Measurements from ENCODE around the gene CMAS.
"Not testable (repeated sequence)": the region's sequence is repeated elsewhere in the genome, so short reads cannot be mapped to it uniquely, and the experiment has no call there.

The CMAS gene

GRCh38 chr12:22047494-22047893 lies 1.5 kb downstream of the CMAS start:
- no peak for DNase-seq (ENCODE audit: low read depth)

GRCh38 chr12:22048351-22049041 lies 2.5 kb downstream of the CMAS start:
- DNase-seq (ENCODE audit: low read depth): no peak

DNA sequence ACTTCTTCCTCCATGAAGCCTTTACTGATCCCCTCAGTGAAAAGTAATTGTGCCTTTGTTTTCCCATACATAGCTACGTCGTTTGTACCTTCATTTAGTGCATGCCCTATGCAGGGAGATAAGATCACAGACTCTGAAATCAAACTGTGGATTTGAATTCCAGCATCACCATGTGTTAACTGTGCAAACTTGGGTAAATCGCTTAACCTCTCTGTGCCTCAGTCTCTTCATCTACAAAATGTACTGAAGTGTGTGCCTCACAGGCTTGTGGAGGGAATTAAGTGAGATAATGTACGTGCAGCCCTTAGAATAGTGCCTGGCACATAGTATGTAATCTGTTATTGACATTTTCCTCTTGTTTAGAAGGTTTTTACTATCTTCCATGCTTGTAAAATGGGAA lies 4.1 kb downstream of the CMAS start:
- DNase-seq (ENCODE audit: low read depth): no peak

GRCh38 chr12:22051114-22051698 lies 5.2 kb downstream of the CMAS start:
- no peak for DNase-seq (ENCODE audit: low read depth)

- not testable (repeated sequence) for DNase-seq (ENCODE audit: low read depth)
Measured at GRCh38 chr12:22052994-22053393, 7.0 kb downstream of the CMAS start.

DNA sequence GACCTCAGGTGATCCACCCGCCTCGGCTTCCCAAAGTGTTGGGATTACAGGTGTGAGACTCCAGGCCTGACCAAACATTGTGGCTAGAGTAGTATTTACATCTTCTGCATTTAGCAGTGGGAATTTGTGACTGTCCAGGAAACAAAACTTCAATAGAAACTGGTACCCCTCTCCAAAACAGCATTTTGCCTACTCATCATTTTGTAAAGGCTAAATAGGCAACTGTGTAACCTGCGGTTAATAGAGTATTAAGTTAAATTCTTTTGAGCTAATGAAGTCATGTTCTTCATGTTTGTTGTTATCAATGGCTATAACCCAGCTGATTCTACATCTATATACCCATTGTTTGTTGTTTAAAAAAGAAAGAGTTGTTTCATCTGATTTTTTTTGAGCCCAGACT lies 8.1 kb downstream of the CMAS start:
- no peak for DNase-seq (ENCODE audit: low read depth)

DNA sequence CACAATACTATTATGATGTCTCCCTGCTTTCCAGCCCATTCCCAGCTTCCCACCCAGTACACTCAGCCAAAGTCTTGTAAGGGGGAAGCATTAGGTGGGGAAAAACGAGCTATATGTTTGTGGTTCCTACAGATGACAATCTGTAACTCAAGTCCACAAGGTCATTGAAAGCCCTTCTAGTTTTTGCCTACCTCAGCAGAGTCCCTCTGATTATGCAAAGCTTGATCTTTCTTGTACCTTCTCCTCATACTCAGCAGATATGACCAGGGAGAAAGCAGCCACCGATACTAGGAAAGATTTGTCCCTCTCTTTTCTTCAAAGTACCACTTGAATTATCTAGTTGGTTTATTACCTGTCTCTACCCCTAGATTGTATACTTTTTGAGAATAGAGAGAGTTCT lies 10.6 kb downstream of the CMAS start:
- DNase-seq (ENCODE audit: low read depth): no peak

DNA sequence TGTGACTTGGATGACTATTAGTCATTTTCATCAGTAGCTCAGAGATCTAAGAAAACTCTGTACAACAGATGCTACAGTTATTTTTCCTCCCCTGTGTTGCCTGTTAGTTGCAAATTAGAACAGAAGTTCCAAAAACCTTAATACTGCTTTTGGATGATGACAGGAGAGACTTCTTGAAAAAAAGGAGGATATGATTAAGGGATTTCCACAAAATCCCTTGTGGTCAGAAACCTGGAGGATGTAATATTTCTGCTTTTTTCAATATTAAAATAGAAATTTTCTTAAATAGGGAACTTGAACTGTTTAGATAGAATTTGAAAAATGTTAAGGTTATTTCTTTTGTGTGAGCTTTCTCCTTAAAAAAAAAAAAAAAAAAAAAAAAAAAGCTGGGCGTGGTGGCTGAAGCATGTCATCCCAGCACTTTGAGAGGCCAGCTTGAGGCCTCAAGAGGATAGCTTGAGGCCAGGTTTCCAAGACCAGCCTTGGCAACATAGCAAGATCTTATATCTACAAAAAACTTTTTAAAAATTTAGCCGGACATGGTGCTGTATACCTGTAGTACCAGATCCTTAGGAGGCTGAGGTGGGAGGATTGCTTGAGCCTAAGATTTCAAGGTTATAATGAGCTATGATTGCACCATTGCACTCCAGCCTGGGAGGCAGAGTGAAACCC lies 14.1 kb downstream of the CMAS start:
- no peak for DNase-seq (ENCODE audit: low read depth)

DNA sequence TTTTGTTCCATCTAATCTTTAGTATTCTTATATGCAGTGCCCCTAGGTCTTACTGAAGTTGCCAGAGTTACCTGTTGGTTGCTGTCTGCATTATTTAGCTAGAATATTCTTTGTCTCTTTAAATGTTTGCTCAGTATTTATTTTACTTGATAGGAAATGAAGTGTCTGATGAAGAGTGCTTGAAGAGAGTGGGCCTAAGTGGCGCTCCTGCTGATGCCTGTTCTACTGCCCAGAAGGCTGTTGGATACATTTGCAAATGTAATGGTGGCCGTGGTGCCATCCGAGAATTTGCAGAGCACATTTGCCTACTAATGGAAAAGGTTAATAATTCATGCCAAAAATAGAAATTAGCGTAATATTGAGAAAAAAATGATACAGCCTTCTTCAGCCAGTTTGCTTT lies 18.9 kb downstream of the CMAS start:
- no peak for DNase-seq (ENCODE audit: low read depth)

- DNase-seq (ENCODE audit: low read depth): no peak
Measured at GRCh38 chr12:22066310-22066709, 20.3 kb downstream of the CMAS start.

GRCh38 chr12:22069851-22070250 lies 23.8 kb downstream of the CMAS start:
- DNase-seq (ENCODE audit: low read depth): no peak

DNA sequence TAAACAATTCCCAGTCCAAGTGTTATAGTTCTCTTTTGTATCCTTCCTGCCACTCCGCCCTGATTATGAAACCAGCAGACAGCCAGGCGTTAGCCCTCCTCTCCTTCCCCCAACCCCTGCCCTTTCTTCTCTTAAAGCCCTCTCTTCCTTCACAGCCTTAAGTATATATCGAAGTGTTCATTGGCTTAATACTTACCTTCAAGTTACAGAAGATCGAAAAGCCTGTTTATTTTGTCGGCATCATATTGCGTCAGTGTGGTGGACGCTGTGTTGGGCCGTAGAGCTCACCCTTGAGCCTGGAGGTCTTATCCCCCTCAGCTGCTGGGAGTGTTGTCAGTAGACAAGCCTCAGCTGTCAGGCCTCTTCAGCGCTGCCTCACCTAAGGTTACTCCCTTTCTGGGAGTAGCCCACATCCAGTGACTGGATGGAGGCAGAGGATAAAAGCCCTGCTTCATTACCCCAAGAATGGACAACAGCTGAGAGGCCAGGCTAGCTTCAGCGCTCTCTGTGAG lies 36.2 kb downstream of the CMAS start:
- no peak for DNase-seq (ENCODE audit: low read depth)

DNA sequence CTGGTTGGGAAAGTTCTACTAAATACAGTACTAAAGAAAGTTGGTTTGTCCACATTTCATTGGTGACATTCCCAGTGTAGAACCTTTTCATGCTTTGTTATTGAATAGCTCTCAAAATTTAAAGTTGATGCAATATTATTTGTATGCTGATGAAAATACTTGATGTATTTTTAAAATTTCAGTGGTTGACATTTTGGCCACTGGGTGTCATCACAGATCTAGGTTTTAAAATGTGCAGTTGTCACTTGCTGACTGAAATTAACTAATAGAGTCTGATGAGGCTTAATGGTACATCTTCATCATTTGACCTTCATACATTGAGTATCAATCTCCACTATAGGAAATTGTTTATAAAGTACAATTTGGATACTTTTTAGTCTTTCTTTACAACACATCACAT lies 37.1 kb downstream of the CMAS start:
- DNase-seq (ENCODE audit: low read depth): no peak

DNA sequence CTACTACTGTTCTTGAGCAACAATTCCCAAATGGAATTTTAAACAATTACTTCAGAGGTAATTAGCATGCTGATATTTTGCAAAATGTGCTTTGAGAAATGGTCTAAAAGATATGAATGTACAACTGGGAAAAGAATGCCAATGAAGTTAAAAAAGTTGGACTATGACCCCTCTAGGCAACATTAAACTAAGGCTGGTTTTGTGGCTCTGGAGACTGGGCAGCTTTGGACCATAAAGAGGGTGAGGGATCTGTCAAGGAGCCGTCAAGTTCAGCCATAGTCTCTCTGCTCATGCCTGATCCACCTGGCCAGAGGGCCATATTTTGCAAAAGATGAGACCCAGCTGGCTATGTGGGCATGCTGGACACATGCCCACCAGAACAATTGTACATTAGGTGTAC lies 38.8 kb downstream of the CMAS start:
- no peak for DNase-seq (ENCODE audit: low read depth)

- DNase-seq (ENCODE audit: low read depth): no peak
Measured at GRCh38 chr12:22088886-22089285, 42.9 kb downstream of the CMAS start.

GRCh38 chr12:22089486-22089885 lies 43.5 kb downstream of the CMAS start:
- DNase-seq (ENCODE audit: low read depth): no peak

DNA sequence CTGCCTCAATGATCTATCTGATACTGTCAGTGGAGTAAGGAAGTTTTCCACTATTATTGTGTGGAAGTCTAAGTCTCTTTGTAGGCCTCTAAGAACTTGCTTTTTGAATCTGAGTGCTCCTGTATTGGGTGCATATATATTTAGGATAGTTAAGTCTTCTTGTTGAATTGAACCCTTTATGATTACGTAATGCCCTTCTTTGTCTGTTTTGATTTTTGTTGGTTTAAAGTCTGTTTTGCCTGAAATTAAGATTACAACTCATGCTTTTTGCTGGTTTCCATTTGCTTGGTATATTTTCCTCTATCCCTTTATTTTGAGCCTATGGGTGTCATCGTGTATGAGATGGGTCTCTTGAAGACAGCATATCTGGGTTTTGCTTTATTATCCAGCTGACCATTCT lies 53.0 kb downstream of the CMAS start:
- not testable (repeated sequence) for DNase-seq (ENCODE audit: low read depth)

GRCh38 chr12:22100958-22101748 lies 55.1 kb downstream of the CMAS start:
- peak; percentile 13 for DNase-seq (ENCODE audit: low read depth)

DNA sequence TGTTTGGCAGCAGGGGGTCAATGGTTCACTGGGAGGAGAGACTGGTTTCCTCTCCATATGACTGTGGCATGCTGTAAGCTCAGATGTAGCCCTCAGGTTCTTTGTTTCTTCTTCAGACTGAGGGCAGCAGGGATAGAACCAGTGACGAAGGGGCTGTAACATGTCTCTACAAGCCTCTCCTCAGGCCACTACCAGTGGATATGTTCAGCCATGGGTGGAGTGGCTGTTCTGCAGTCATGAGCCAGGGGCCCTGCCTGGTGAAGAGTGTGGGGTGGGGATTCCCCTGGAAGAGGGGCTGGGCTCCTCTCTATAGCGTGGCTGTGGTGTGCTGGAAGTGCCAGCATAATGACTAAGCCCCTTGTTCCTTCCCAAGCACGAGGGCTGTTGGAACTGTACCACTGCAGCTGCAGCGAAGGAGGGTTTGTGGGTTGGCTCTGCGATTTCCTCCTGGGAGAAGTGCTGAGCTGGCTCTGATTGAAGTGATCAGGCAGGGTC lies 55.8 kb downstream of the CMAS start:
- no peak for DNase-seq (ENCODE audit: low read depth)

DNA sequence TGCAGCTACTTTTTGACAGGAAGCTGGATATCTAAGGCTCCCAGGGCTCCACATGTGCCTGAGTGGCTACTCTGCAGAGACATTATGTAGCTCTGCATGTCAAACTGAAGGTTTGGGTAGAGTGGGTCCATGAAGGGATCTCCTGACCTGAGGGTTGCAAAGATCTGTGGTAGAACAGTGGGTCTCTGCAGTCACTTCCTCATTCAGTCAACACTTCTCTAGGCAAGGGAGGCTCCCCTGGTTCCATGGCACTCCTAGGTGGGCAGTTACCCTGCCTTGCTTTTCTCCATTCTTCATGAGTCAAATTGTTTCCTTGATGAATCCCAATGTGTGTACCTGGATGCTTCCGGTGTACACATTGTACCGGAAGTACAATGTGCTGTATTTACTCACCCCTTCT lies 57.4 kb downstream of the CMAS start:
- no peak for DNase-seq (ENCODE audit: low read depth)

DNA sequence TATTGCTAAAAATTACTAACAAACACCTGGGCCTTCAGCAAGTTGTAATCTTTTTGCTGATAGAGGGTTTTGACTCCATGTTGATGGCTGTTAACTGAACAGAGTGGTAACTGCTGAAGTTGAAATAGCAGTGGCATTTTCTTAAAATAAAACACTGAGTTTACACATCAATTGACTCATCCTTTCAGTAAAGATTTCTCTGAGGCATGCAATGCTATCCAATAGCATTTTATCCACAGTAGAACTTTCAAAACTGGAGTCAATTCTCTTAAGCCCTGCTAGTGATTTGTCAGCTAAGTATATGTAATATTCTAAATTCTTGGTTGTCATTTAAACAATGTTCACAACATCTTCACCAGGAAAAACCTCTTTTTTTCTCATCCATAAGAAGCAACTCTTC lies 59.5 kb downstream of the CMAS start:
- no peak for DNase-seq (ENCODE audit: low read depth)

DNA sequence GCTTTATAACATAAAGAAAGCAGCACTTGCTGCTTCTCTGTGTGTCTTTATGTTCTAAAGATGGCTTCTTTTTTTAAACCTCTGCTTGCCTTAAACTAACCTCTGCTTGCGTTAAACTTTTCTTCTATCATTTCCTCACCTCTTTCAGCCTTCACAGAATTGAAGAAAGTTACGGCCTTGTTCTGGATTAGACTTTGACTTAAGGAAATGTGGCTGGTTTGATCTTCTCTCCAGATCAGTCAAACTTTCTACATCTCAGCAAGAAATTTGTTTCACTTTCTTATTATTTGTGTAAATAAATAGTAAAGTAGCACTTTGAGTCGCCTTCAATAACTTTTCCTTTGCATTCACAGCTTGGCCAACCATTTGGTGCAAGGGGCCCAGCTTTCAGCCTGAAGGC lies 64.2 kb downstream of the CMAS start:
- no peak for DNase-seq (ENCODE audit: low read depth)

All from activated T-cell treated with anti-CD3 and anti-CD28 coated beads for 1 hour (primary cell).